ENCODE data around the gene FAM161B. TPM values are rescaled to one million over a fixed set of nuclear protein-coding genes. Genes with fewer than 3 reads are reported as not detected.
"Not testable (repeated sequence)": the region's sequence is repeated elsewhere in the genome, so short reads cannot be mapped to it uniquely, and the experiment has no call there.

FAM161B gene
- total and polyA plus RNA-seq, 2 of the 13 experiments (the other 11 are each of a cell fraction or from before 2014, with no cell fraction given) = 1.6 to 2.0 TPM

GRCh38 chr14:73924337-73924736 is 25.6 kb downstream of the FAM161B start (continued):
- no peak for TF ChIP-seq ZNF577 (CRISPR knock-in tag; IDR thresholded peaks at IDR 0.05; ENCODE audit: borderline replicate concordance, low read depth)
- no peak for TF ChIP-seq SCMH1 (CRISPR knock-in tag; IDR thresholded peaks at IDR 0.05; ENCODE audit: borderline replicate concordance)
- TF ChIP-seq DNMT1 (CRISPR knock-in tag; IDR thresholded peaks at IDR 0.05) = no peak

- H3K9me3 ChIP-seq (ENCODE audit: low read length); H2AFZ ChIP-seq (ENCODE audit: low read length); POLR2A ChIA-PET; CTCF ChIA-PET (ENCODE audit: low intra/inter-chr PET ratio, low total read pairs); intact Hi-C loops (cut with micrococcal nuclease; ENCODE audit: unreplicated experiment); H3K27ac ChIP-seq (ENCODE audit: extremely low read length, insufficient read depth, low read length); FAIRE-seq; ATAC-seq; H4K20me1 ChIP-seq (ENCODE audit: insufficient read depth, low read length); BruUV-seq (replicated peaks); H3K4me3 ChIP-seq (replicated peaks in 1 of 3; ENCODE audit: insufficient read depth in 1 of 3, low read depth in 2 of 3, low read length in 3 of 3); in situ Hi-C loops (cut with HindIII; ENCODE audit: extremely low pct_ligation_motif_present, low pct_unique_long_range_greater_than_20kb); DNase-seq (ENCODE audit: low spot score); H3K27me3 ChIP-seq (ENCODE audit: control insufficient read depth in 1 of 2, insufficient read depth in 2 of 2, low read length in 2 of 2); H3K4me1 ChIP-seq (ENCODE audit: insufficient read depth, low read length); H3K4me2 ChIP-seq (ENCODE audit: low read depth, low read length); H3K79me2 ChIP-seq (ENCODE audit: insufficient read depth, low read length); H3K9ac ChIP-seq (ENCODE audit: insufficient read depth, low read depth, low read length): not testable (repeated sequence)
- WGBS (ENCODE audit: low lambda C conversion rate) = 98% methylated on average over 2 of the region's 2 CpGs
- H3K36me3 ChIP-seq (replicated peaks in 1 of 2; ENCODE audit: control insufficient read depth in 1 of 2, insufficient read depth in 2 of 2, low read length in 2 of 2) = peaks cover 19 to 55% of the 10 kb centered on the region in 2 experiments
These were observed 30.4 kb downstream of the FAM161B start for GRCh38 chr14:73919457-73919856.

GRCh38 chr14:73916324-73916723 is 33.6 kb downstream of the FAM161B start:
- in situ Hi-C loops (cut with HindIII; ENCODE audit: extremely low pct_ligation_motif_present, low pct_unique_long_range_greater_than_20kb) (no loop called here), intact Hi-C loops (cut with micrococcal nuclease; ENCODE audit: unreplicated experiment) (no loop called here)
- Histone ChIP-seq H2AFZ (ENCODE audit: low read length) (no peak overlapping the region), H3K9me3 (ENCODE audit: low read length) (no peaks in the 10 kb centered on the region), H4K20me1 (ENCODE audit: insufficient read depth, low read length) (no peaks in the 10 kb centered on the region), H3K27ac (ENCODE audit: extremely low read length, insufficient read depth, low read length) (no peak overlapping the region), H3K36me3 (replicated peaks in 1 of 2; ENCODE audit: control insufficient read depth in 1 of 2, insufficient read depth in 2 of 2, low read length in 2 of 2) (peaks cover 8 to 45% of the 10 kb centered on the region in 2 experiments), H3K27me3 (ENCODE audit: control insufficient read depth in 1 of 2, insufficient read depth in 2 of 2, low read length in 2 of 2) (no peaks in the 10 kb centered on the region), H3K4me1 (ENCODE audit: insufficient read depth, low read length) (no peaks in the 10 kb centered on the region), H3K4me2 (ENCODE audit: low read depth, low read length) (no peak overlapping the region), H3K4me3 (replicated peaks in 1 of 3; ENCODE audit: insufficient read depth in 1 of 3, low read depth in 2 of 3, low read length in 3 of 3) (no peak overlapping the region), H3K9ac (ENCODE audit: insufficient read depth, low read depth, low read length) (no peak overlapping the region), H3K79me2 (ENCODE audit: insufficient read depth, low read length) (no peaks in the 10 kb centered on the region)
- CTCF ChIA-PET (ENCODE audit: low intra/inter-chr PET ratio, low total read pairs) = no interaction called here
- FAIRE-seq = no peak
- DNase-seq (ENCODE audit: low spot score) = no peak
- no TSS peak for BruUV-seq (replicated peaks)
- POLR2A ChIA-PET = no interaction called here
- no peak for ATAC-seq
- WGBS (ENCODE audit: low lambda C conversion rate) = 100% methylated on average over 6 of the region's 6 CpGs
- TF ChIP-seq E2F2 (CRISPR knock-in tag; IDR thresholded peaks at IDR 0.05; ENCODE audit: borderline replicate concordance) (no peak), XRCC5 (optimal IDR thresholded peaks at IDR 0.05; ENCODE audit: low read length) (no peak), ZNF160 (CRISPR knock-in tag; IDR thresholded peaks at IDR 0.05) (no peak), ZNF329 (CRISPR knock-in tag; IDR thresholded peaks at IDR 0.05; ENCODE audit: low read depth) (no peak), KDM3A (CRISPR knock-in tag; IDR thresholded peaks at IDR 0.05; ENCODE audit: low read depth) (no peak), HIC2 (CRISPR knock-in tag; IDR thresholded peaks at IDR 0.05; ENCODE audit: low read depth) (no peak), ZNF615 (CRISPR knock-in tag; IDR thresholded peaks at IDR 0.05; ENCODE audit: borderline replicate concordance) (no peak)

All from HepG2 (cell line).